Bronchial epithelial cell (primary cell): ENCODE results near the gene XAGE1B. TPM values are rescaled to one million over a fixed set of nuclear protein-coding genes. Genes with fewer than 3 reads are reported as not detected.
"Not testable (repeated sequence)": the region's sequence is repeated elsewhere in the genome, so short reads cannot be mapped to it uniquely, and the experiment has no call there.

Source experiments
- DNase-seq: peaks from one replicate; pipeline ENCODE4 v3.0.0-alpha.2; 2010; ENCODE audit warnings: low read depth
- FAIRE-seq: peaks from 2 replicates; lab custom pipeline; 2011; peaks lifted over from hg19 to GRCh38; lab: Jason Lieb, UNC
- H3K27me3 ChIP-seq: 2 replicates; pipeline ENCODE4 v1.5.1; 2011; ENCODE audit warnings: low read length; ENCODE audit not compliant: control insufficient read depth, insufficient read depth
- H3K36me3 ChIP-seq: 2 replicates; pipeline ENCODE4 v1.5.1; 2011; ENCODE audit warnings: low read length; ENCODE audit not compliant: control insufficient read depth, insufficient read depth
- H3K4me3 ChIP-seq: 2 replicates; pipeline ENCODE4 v1.5.1; 2011; ENCODE audit warnings: mild to moderate bottlenecking, low read depth, low read length, control low read depth
- total RNA-seq: library from RNA; depleted of rRNA; stranded (reverse); fragments of >200 nt; gene quantifications from 2 replicates; pipeline ENCODE4 v1.2.1, GENCODE V29; 2014
- TF ChIP-seq, protein P1 (sequence below): IDR thresholded peaks from 2 replicates; pipeline ENCODE4 v1.5.1; 2011; ENCODE audit warnings: mild to moderate bottlenecking, moderate library complexity, low read length, control low read depth, inconsistent platforms; ENCODE audit not compliant: insufficient read depth, severe bottlenecking

The XAGE1B gene
- total RNA-seq, 1 donor from 2014 or later, result not detected

DNA sequence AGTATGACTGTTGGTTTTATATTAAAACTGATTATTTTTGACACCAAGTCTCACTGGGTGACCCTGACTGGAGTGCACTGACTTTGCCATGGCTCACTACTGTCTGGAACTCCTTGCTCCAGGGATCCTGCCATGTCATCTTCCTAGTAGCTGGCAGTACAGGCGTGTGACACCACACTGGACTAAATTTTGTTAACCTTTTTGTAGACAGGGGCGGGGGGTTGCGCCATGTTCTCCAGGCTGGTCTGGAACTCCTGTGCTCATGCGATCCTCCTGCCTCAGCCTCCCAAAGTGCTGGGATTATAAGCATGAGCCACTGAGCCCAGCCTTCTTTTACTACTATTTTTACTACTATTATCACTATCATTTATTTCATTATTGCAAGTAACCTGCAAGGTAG is 12.3 kb downstream of the XAGE1B start:
- TF ChIP-seq, protein P1, sequence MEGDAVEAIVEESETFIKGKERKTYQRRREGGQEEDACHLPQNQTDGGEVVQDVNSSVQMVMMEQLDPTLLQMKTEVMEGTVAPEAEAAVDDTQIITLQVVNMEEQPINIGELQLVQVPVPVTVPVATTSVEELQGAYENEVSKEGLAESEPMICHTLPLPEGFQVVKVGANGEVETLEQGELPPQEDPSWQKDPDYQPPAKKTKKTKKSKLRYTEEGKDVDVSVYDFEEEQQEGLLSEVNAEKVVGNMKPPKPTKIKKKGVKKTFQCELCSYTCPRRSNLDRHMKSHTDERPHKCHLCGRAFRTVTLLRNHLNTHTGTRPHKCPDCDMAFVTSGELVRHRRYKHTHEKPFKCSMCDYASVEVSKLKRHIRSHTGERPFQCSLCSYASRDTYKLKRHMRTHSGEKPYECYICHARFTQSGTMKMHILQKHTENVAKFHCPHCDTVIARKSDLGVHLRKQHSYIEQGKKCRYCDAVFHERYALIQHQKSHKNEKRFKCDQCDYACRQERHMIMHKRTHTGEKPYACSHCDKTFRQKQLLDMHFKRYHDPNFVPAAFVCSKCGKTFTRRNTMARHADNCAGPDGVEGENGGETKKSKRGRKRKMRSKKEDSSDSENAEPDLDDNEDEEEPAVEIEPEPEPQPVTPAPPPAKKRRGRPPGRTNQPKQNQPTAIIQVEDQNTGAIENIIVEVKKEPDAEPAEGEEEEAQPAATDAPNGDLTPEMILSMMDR, result no peak
- FAIRE-seq (no peak), DNase-seq (no peak)
- H3K4me3 ChIP-seq, result no peak overlapping the region
- H3K36me3 ChIP-seq, result no peaks in the 10 kb centered on the region
- no peaks in the 10 kb centered on the region for H3K27me3 ChIP-seq

- H3K36me3 ChIP-seq, H3K27me3 ChIP-seq, FAIRE-seq, DNase-seq, H3K4me3 ChIP-seq: not testable (repeated sequence)
Measured at GRCh38 chrX:52501362-52501761, 15.5 kb downstream of the XAGE1B start.

GRCh38 chrX:52496419-52496772 is 20.5 kb downstream of the XAGE1B start:
- H3K4me3 ChIP-seq, H3K27me3 ChIP-seq, DNase-seq, FAIRE-seq, H3K36me3 ChIP-seq: not testable (repeated sequence)

DNA sequence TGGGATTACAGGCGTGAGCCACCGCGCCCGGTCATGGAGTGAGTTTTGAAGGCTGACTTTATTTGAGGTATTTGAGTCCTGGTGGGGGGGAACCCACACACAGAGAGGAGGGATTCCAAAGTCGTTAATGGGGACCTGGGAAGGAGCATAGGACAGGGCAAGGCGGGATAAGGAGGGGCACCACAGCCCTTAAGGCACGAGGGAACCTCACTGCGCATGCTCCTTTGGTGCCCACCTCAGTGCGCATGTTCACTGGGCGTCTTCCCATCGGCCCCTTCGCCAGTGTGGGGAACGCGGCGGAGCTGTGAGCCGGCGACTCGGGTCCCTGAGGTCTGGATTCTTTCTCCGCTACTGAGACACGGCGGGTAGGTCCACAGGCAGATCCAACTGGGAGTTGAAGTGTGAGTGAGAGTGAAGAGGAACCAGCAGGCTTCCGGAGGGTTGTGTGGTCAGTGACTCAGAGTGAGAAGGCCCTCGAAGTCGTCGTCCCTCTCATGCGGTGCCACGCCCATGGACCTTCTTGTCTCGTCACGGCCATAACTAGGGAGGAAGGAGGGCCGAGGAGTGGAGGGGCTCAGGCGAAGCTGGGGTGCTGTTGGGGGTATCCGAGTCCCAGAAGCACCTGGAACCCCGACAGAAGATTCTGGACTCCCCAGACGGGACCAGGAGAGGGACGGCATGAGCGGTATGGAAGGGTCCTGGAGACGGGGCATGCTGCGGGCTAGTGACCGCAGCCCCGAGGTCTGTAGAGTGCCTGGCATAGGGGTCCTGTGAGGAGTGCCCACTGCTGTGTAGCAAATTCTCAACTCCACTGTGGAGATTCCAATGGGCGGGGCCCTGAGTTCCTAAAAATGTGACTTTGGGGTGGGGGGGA is 21.1 kb downstream of the XAGE1B start, which contains the start of gene XAGE1A:
Gene XAGE1A (plus strand): TSS at position 264 of the 874 bp plus-strand sequence. CDS start 1,554 bp downstream, outside the sequence.
- not testable (repeated sequence) for H3K4me3 ChIP-seq, DNase-seq, FAIRE-seq, H3K27me3 ChIP-seq, H3K36me3 ChIP-seq

DNA sequence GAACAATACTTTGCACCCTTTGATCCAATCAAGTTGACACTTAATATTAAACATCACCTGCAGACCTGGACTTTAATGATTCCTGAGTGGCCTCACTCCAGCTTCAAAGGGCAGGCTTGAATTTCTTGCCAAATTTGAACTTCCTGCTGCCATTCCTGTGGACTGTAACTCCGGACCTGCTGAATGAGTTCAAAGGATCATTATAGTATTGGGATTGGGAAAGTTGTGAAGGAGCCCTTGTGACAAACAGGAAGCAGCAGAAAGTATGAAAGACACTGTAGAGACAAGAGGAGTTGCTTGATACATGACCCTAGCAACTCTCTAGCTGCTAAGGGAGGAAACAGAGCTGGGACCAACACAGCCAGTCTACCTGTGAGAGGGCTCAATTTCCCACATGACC is 45.6 kb downstream of the XAGE1B start:
- not testable (repeated sequence) for DNase-seq, FAIRE-seq

More for the DNA sequence above, 45.6 kb downstream of the XAGE1B start:
- H3K36me3 ChIP-seq, H3K4me3 ChIP-seq, H3K27me3 ChIP-seq: not testable (repeated sequence)

Other genes with a start within 250 kb of the XAGE1B start
- gene XAGE2, start 148.0 kb downstream of the XAGE1B start, total RNA-seq, result not detected in 2 replicates
- gene XAGE1A, start 21.3 kb downstream of the XAGE1B start, total RNA-seq, result not detected in 2 replicates
- gene SSX7, start 137.8 kb upstream of the XAGE1B start, total RNA-seq, result not detected in 2 replicates
- not detected in 2 replicates for gene SSX2, start 190.1 kb upstream of the XAGE1B start, total RNA-seq
- not detected in 2 replicates for gene SSX2B, start 234.2 kb upstream of the XAGE1B start, total RNA-seq